ENCODE data around the gene MSTN. TPM values are rescaled to one million over a fixed set of nuclear protein-coding genes. Genes with fewer than 3 reads are reported as not detected.

MSTN gene
- total RNA-seq (2014; rRNA removed; shearing (Covaris generic); ENCODE audit: low replicate concordance): 13.7 and 29.4 TPM in 2 replicates

DNA sequence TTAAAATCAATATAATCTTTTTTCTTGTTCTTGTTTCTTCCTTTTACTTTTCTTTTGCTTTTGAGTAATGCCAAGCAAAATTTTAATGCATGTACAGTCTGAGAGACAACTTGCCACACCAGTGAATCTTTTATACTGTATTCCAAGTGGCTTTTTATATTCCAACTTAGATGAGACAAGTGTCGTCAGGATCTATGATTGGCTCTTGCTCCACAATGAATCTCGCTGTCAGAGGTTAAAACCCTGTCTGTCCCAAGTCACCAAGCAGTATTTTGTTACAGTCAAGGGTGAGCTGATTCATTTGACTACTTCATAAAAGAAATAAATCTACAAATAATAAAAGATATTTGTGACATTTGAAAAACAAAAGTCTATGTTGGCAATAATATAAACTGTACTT is at the start of gene MSTN:
MSTN (minus strand) TSS at position 129 of the 400 bp plus-strand sequence. CDS start 133 bp downstream, outside the sequence.
- H3K36me3 ChIP-seq: no peaks in the 10 kb centered on the region
- no peaks in the 10 kb centered on the region for H3K27me3 ChIP-seq
- no peaks in the 10 kb centered on the region for H3K9me3 ChIP-seq
- H3K4me3 ChIP-seq: peak within 1 kb of the TSS; percentile 40
- DNase-seq: no peak

GRCh38 chr2:190111166-190111565 is 48.6 kb upstream of the MSTN start:
- Histone ChIP-seq H3K4me3 (no peak overlapping the region), H3K9me3 (no peaks in the 10 kb centered on the region), H3K27me3 (no peaks in the 10 kb centered on the region), H3K36me3 (no peaks in the 10 kb centered on the region)
- DNase-seq: no peak

DNA sequence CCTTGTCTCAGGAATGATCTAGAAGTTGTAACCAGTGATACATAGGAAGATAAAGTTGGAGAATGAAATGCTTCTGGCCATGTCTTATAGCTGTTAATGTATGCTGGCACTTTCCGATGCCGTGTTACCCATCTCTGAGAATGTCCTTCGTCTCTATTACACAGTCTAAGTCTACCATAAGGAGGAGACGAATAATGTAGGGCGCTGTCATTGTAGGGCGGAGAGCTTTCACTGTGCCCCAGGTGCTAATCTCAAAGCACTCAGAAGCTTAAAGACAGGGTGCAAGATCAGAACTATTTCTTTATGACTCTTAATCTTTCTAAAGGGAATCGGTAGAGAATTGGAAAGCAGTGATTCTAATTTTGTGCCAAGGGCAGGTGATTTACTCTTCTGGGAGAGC is 48.2 kb upstream of the MSTN start:
- H3K4me3 ChIP-seq: no peak overlapping the region
- DNase-seq: no peak
- H3K9me3 ChIP-seq: no peaks in the 10 kb centered on the region
- H3K36me3 ChIP-seq: no peaks in the 10 kb centered on the region
- no peaks in the 10 kb centered on the region for H3K27me3 ChIP-seq

DNA sequence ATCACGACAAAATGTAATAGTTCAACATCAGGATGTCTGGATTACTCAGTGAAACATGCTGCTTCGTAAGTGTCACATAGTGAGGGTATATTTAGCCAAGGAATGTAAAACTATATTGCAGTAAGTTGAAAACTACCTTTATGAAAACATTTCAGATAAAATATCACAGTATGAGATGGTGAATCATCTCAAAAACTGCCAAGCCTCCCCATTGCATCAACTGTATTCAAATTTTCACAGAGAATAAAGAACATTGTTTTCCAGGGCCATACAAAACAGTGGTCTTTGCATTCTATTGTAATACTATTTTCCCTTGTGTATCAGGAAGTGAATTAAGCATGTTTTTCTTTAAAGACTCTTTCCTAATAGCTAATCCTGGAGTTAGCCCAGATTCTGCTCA is 47.6 kb upstream of the MSTN start:
- no peaks in the 10 kb centered on the region for H3K9me3 ChIP-seq
- no peaks in the 10 kb centered on the region for H3K36me3 ChIP-seq
- H3K27me3 ChIP-seq: no peaks in the 10 kb centered on the region
- no peak for DNase-seq
- H3K4me3 ChIP-seq: no peak overlapping the region

DNA sequence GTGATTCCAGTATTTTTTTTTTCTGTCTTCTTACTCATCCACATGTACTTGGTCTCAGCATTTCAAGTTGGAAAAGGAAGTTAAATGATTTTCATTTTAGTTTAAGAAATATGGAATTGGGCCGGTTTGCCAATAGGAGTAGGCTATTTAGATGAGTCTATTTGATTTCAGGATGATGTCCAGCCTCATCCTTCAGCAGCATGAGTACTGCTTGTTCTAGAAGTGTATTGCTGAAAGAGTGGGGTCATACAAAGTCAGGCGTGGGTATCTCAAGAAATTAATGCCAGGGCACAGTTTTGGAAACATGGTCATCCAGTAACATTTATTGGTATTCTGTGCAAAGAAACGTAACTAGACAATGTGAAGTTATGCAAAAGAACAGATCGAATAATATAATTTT is 44.9 kb upstream of the MSTN start:
- Histone ChIP-seq H3K36me3 (no peaks in the 10 kb centered on the region), H3K4me3 (no peak overlapping the region), H3K27me3 (no peaks in the 10 kb centered on the region), H3K9me3 (no peaks in the 10 kb centered on the region)
- no peak for DNase-seq

DNA sequence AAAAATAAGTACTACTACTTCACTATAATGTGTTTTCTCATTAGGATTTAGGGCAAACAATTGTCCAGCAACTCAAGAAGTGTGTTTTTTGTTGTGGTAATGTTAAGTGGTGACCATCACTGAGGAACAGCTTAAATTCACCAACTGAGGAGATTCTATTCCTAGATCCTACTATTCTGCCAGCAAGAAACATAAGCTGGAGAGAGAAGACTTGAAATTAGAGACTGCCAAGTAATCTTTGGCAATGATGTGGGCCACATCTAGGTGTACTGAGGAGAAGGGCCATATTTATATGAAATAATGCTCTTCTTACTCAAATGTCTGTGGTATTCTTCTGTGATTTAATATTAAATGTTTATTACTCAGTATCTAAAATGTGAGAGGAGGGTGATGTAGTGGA is 44.3 kb upstream of the MSTN start:
- H3K36me3 ChIP-seq: no peaks in the 10 kb centered on the region
- H3K9me3 ChIP-seq: peaks cover 6% of the 10 kb centered on the region
- H3K4me3 ChIP-seq: no peak overlapping the region
- DNase-seq: no peak
- no peaks in the 10 kb centered on the region for H3K27me3 ChIP-seq

DNA sequence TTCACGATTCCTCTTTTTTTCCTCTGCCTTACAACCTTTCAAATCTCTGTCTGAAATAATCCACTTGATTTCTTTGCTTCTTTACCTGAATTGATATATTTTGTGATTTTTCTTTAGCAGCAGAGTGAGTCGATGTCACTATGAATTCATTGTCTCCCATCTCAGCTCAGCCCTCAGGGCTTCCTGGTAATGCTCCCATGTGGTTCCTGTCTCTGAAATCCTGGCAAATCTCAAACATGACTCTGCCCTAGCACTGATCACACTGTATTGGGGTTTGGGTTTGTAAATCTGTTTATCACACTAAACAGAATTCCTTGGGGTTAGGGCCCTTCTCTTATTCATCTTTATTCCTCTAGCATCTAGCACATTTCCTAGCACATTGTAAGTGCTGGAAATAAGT is 43.0 kb upstream of the MSTN start:
- no peaks in the 10 kb centered on the region for H3K27me3 ChIP-seq
- peaks cover 8% of the 10 kb centered on the region for H3K9me3 ChIP-seq
- H3K36me3 ChIP-seq: no peaks in the 10 kb centered on the region
- DNase-seq: no peak
- no peak overlapping the region for H3K4me3 ChIP-seq

- Histone ChIP-seq H3K4me3 (no peak overlapping the region), H3K27me3 (no peaks in the 10 kb centered on the region), H3K36me3 (no peaks in the 10 kb centered on the region), H3K9me3 (peaks cover 11% of the 10 kb centered on the region)
- DNase-seq: no peak
These were observed 40.6 kb upstream of the MSTN start for GRCh38 chr2:190103144-190103543.

GRCh38 chr2:190099890-190100697 is 37.6 kb upstream of the MSTN start:
- H3K4me3 ChIP-seq: no peak overlapping the region
- no peak for DNase-seq
- no peaks in the 10 kb centered on the region for H3K36me3 ChIP-seq
- no peaks in the 10 kb centered on the region for H3K27me3 ChIP-seq
- H3K9me3 ChIP-seq: peaks cover 14% of the 10 kb centered on the region

- Histone ChIP-seq H3K27me3 (no peaks in the 10 kb centered on the region), H3K36me3 (no peaks in the 10 kb centered on the region), H3K4me3 (no peak overlapping the region), H3K9me3 (peaks cover 14% of the 10 kb centered on the region)
- no peak for DNase-seq
These were observed 36.3 kb upstream of the MSTN start for GRCh38 chr2:190098851-190099250.

DNA sequence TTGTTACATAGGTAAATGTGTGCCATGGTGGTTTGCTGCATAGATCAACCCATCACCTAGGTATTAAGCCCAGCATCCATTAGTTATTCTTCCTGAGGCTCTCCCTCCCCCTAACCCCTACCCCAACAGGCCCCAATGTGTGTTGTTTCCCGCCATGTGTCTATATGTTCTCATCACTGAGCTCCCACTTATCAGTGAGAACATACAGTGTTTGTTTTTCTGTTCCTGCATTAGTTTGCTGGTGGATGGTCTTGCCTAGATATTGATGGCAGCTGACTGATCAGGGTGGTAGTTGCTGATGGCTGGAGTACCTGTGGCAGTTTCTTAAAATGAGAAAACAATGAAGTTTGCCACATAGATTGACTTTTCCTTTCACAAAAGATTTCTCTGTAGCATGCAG is 34.6 kb upstream of the MSTN start:
- Histone ChIP-seq H3K27me3 (no peaks in the 10 kb centered on the region), H3K9me3 (peaks cover 12% of the 10 kb centered on the region), H3K4me3 (no peak overlapping the region), H3K36me3 (no peaks in the 10 kb centered on the region)
- DNase-seq: no peak

DNA sequence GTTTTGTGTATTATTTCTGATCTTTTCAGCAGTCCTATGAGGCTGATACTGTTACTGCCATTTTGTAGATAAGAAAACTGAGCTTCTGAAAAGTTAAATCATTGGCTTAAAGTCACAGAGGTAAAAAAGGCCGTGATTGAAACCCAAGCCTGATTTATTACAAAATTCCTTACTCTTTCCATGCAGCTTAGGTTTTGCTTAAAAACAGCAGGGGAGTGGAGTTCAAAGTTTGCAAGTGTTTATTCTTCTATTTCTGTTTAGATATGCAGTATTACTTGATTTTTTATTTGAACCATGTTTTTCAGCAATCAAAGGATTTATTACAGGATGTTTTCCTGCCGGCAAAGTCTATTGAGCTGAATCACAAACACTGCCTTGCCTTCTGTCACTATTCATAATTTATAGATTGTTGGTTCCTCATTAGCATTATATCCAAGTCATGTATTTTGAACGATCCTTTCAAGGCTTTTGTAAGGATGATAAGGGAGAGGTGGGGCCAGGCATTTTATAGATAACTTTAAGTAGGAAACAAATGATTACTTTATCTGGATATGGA is 31.9 kb upstream of the MSTN start:
- no peaks in the 10 kb centered on the region for H3K27me3 ChIP-seq
- H3K9me3 ChIP-seq: peaks cover 7% of the 10 kb centered on the region; the same call in 1 of the 2 replicates
- no peak overlapping the region for H3K4me3 ChIP-seq
- no peaks in the 10 kb centered on the region for H3K36me3 ChIP-seq
- no peak for DNase-seq

DNA sequence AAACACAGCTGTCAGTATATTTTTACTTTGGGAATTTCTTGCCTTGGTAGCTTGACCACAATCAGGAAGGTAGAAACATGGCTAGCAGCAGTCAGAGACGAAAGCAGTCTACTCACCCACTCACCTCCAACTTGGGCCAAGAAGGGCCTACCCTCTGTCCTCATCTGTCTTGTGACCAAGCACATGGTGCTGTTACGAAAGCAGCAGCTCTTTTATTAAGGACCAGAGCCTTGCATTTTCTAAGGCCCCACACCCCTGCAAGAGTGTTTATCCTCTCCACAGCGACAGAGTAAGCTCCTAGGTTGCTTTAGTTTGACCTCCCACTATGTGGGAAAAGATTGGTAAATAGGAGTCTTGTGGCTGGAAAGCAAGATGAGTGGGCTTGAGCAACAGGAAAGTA is 31.3 kb upstream of the MSTN start:
- Histone ChIP-seq H3K9me3 (peaks cover 5% of the 10 kb centered on the region; the same call in 1 of the 2 replicates), H3K4me3 (no peak overlapping the region), H3K27me3 (no peaks in the 10 kb centered on the region), H3K36me3 (no peaks in the 10 kb centered on the region)
- DNase-seq: no peak

DNA sequence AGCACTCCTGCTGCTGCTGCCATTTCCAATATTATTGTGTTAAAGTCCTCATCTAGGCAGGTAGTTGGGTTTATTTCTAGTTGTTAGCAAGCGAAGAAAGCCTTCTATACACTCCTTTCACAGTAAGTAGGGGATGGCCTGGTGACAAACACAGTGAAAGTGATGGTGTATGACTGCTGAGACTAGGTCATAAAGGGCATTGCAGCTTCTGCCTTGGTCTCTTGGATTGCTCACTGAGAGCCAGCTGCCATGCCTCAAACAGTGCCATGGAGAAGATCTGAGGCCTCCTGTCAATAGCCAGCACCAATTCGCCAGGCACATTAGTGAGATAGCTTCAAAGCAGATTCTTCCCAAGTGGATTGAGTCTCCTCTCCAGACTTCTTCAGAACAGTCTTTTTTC is 27.6 kb upstream of the MSTN start:
- Histone ChIP-seq H3K27me3 (no peaks in the 10 kb centered on the region), H3K36me3 (no peaks in the 10 kb centered on the region), H3K4me3 (no peak overlapping the region), H3K9me3 (no peaks in the 10 kb centered on the region)
- no peak for DNase-seq

GRCh38 chr2:190088917-190089316 is 26.4 kb upstream of the MSTN start:
- H3K36me3 ChIP-seq: no peaks in the 10 kb centered on the region
- H3K4me3 ChIP-seq: no peak overlapping the region
- H3K27me3 ChIP-seq: no peaks in the 10 kb centered on the region
- no peaks in the 10 kb centered on the region for H3K9me3 ChIP-seq
- DNase-seq: no peak

DNA sequence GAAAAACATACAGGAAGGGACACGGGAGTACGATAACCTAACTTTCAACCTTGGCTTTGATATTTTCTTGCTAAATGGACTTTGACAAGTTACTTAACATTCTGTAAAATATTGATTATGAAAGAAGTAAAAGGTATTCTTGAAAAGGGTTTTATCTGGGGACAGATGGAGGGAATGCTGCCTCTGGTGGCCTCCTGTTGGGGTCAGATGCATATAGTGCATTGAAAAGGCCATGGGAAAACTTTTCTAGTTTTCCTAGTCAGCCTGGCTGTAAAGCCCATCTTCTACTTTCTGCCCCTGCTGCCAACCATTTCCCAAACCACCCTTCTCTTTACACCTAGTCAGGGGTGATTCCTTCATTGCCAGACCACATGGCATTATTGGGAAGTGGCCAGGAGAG is 22.2 kb upstream of the MSTN start:
- no peak for DNase-seq
- Histone ChIP-seq H3K4me3 (no peak overlapping the region), H3K27me3 (no peaks in the 10 kb centered on the region), H3K36me3 (no peaks in the 10 kb centered on the region), H3K9me3 (no peaks in the 10 kb centered on the region)

DNA sequence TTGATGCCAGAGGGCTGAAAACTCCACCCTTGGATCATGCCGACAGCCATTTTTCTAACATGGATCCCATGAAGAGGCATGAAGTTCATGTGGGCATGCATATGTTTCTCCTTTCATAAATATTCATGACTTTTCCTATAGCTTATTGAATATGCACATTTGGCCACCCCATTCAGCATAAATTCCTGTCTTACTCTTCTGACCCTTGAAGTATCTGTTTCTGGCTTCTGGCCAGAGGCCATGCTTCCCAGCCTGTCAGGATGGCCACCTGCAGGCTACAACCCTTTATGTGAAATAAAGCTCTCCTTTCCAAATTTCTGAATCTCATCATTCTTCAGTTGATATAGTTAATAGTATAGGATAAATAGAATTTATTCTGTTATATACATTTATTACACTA is 19.6 kb upstream of the MSTN start:
- Histone ChIP-seq H3K27me3 (no peaks in the 10 kb centered on the region), H3K4me3 (no peak overlapping the region), H3K36me3 (no peaks in the 10 kb centered on the region), H3K9me3 (peaks cover 3% of the 10 kb centered on the region; the same call in 1 of the 2 replicates)
- no peak for DNase-seq

DNA sequence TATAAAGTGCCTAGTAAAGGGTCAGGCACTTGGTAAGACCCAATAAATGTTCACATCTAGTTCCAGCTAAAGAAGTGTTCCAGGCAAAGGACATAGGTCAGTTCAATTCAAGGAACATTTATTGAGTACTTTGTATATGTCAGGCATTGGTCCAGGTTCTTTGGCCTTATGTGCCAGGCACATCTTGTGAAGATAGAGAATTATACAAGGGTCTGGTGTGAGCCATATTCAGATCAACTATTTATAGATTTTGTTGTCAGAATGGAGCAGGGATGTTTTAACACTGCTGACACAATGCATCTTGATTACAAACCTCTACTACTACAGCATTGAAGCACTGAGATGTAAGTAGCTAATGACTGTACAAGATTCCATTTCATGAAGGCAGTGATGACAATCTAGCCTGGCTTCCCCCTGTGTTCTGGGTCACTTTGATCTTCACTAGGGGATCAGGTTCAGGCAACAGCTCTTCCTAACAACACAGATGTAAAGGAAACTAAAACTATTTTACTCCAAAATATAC is 18.1 kb upstream of the MSTN start:
- Histone ChIP-seq H3K9me3 (peaks cover 3% of the 10 kb centered on the region; the same call in 1 of the 2 replicates), H3K27me3 (no peaks in the 10 kb centered on the region), H3K4me3 (no peak overlapping the region), H3K36me3 (no peaks in the 10 kb centered on the region)
- DNase-seq: no peak

All from MG63 (cell line).